Nephron (organoid): ENCODE measurements around the gene SACM1L.
"Not testable (repeated sequence)": the region's sequence is repeated elsewhere in the genome, so short reads cannot be mapped to it uniquely, and the experiment has no call there.

ENCODE experiments used
- H3K27ac Mint-ChIP-seq, 3 experiments: 2 replicates each; pipeline ENCODE4 v1.8.0; 2020; ENCODE audit warnings: mixed read lengths in 3 of 3, mild to moderate bottlenecking in 2 of 3, moderate library complexity in 1 of 3
- H3K27me3 Mint-ChIP-seq: 2 replicates; pipeline ENCODE4 v1.8.0; 2021; ENCODE audit warnings: low read depth, mild to moderate bottlenecking, moderate library complexity, mixed read lengths
- H3K36me3 Mint-ChIP-seq: 2 replicates; pipeline ENCODE4 v1.8.0; 2020; ENCODE audit warnings: low read depth, mixed read lengths
- H3K4me1 Mint-ChIP-seq: 2 replicates; pipeline ENCODE4 v1.8.0; 2020; ENCODE audit warnings: mixed read lengths
- H3K4me3 Mint-ChIP-seq, 3 experiments: 2 replicates each; pipeline ENCODE4 v1.8.0; 2020; ENCODE audit warnings: mild to moderate bottlenecking in 3 of 3, mixed read lengths in 3 of 3, moderate library complexity in 2 of 3
- H3K9me3 Mint-ChIP-seq: 2 replicates; pipeline ENCODE4 v1.8.0; 2020; ENCODE audit warnings: mixed read lengths
- CTCF ChIP-seq, 3 experiments: fragments of 200-600 bp; sonication (generic); IDR thresholded peaks; one replicate each; pipeline ENCODE4 v1.5.0; 2021; ENCODE audit warnings: antibody characterized with exemption in 3 of 3; ENCODE audit not compliant: unreplicated experiment in 3 of 3

SACM1L gene

GRCh38 chr3:45684327-45684892 is 4.8 kb upstream of the SACM1L start:
- H3K27ac Mint-ChIP-seq, result no peak overlapping the region
- no peak for TF ChIP-seq CTCF (IDR thresholded peaks at IDR 0.05; ENCODE audit: unreplicated experiment in 3 of 3)
- peaks cover 10% of the 10 kb centered on the region for H3K4me1 Mint-ChIP-seq
- peaks cover 10% of the 10 kb centered on the region for H3K27me3 Mint-ChIP-seq
- H3K4me3 Mint-ChIP-seq, result peak overlapping the region in 1 of 3 experiments; percentile 18
- peaks cover 11% of the 10 kb centered on the region for H3K36me3 Mint-ChIP-seq
- H3K9me3 Mint-ChIP-seq, result no peaks in the 10 kb centered on the region

DNA sequence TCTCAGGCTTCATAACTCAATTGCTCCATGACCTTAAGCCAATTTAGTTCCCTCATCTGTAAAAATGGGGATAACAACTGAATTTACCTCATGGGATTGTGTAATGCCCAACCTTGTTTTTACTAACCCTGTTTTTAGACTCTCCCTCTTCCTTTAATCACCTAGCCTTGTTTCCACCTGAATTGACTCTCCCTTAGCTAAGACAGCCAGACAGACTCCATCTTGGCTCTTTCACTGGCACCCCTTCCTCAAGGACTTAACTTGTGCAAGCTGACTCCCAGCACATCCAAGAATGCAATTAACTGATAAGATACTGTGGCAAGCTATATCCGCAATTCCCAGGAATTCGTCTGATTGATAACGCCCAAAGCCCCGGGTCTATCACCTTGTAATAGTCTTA is 3.5 kb upstream of the SACM1L start:
- H3K36me3 Mint-ChIP-seq, H3K27ac Mint-ChIP-seq, H3K9me3 Mint-ChIP-seq, H3K27me3 Mint-ChIP-seq, H3K4me3 Mint-ChIP-seq: not testable (repeated sequence)
- peaks cover 14% of the 10 kb centered on the region for H3K4me1 Mint-ChIP-seq

- H3K9me3 Mint-ChIP-seq, result no peaks in the 10 kb centered on the region
- peaks cover 10% of the 10 kb centered on the region for H3K27me3 Mint-ChIP-seq
- no peak for TF ChIP-seq CTCF (IDR thresholded peaks at IDR 0.05; ENCODE audit: unreplicated experiment in 3 of 3)
- no peak overlapping the region for H3K27ac Mint-ChIP-seq
- peaks cover 6% of the 10 kb centered on the region for H3K36me3 Mint-ChIP-seq
- peak overlapping the region; percentile 44 to 71 (median 69) for H3K4me3 Mint-ChIP-seq
- H3K4me1 Mint-ChIP-seq, result peaks cover 25% of the 10 kb centered on the region
Measured at GRCh38 chr3:45686850-45687249, 2.3 kb upstream of the SACM1L start.

- peaks cover 10% of the 10 kb centered on the region for H3K27me3 Mint-ChIP-seq
- peak overlapping the region; percentile 83 to 95 (median 90) for H3K4me3 Mint-ChIP-seq
- peak overlapping the region in 2 of 3 experiments; percentile 60 to 84 for H3K27ac Mint-ChIP-seq
- no peak for TF ChIP-seq CTCF (IDR thresholded peaks at IDR 0.05; ENCODE audit: unreplicated experiment in 3 of 3)
- H3K9me3 Mint-ChIP-seq, result no peaks in the 10 kb centered on the region
- peaks cover 33% of the 10 kb centered on the region for H3K4me1 Mint-ChIP-seq
- peaks cover 11% of the 10 kb centered on the region for H3K36me3 Mint-ChIP-seq
Measured at GRCh38 chr3:45687828-45688193, 1.4 kb upstream of the SACM1L start.

DNA sequence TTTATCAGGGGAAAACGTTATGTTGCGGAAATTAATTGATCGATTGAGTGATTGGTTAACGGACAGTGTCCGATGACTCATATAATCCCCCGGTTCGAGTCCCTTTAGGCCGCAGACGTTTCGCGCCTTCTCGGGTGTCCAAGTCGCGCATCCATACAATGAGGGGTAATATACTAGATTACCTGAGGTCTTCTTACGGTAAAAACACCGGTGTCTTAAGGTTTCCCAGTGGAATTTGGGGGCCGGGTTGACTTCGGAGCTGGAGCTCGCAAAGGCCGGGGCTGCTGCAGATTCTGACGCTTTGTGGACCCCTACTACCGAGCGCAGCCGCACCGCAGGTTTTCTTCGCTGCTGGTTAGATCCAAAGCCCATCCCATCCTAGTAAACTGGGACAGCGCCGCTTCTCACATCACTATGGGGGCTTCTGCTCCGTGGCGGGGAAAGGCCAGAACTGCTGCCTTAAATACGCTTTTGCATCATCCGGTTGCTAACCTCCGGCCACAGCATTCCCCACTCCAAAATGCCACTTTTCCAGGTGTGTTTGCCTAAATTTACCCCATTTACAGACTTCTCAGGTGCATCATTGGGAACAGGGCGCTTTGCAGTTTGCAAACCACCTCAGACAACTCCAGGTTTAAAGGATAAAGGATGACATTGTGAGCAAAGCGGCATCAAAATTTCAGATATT is 858 bp upstream of the SACM1L start:
- Mint-ChIP-seq H3K27ac (peak overlapping the region; percentile 60 to 93 (median 84)), H3K4me3 (peak overlapping the region; percentile 83 to 95 (median 90)), H3K36me3 (peaks cover 9% of the 10 kb centered on the region), H3K27me3 (peaks cover 10% of the 10 kb centered on the region), H3K9me3 (no peaks in the 10 kb centered on the region), H3K4me1 (peaks cover 34% of the 10 kb centered on the region)
- TF ChIP-seq CTCF (IDR thresholded peaks at IDR 0.05; ENCODE audit: unreplicated experiment in 3 of 3), result no peak

DNA sequence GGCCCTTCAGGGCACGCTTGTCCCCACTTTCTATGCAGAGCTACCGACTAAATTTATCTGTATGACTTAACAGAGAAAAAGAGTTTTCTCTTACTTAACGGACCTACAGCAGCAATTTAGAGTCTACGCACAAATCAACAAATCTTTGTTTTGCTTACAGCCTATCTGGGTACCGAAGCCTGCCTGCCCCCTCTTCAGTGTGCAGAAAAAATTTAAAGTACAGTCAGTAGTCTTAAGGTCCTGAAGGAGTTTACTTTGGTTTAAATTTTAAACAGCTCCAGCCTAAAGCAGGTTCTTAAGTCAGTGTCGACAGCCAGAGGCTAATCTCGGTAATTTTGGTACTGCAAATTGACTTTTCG is 570 bp downstream of the SACM1L start:
- TF ChIP-seq CTCF (IDR thresholded peaks at IDR 0.05; ENCODE audit: unreplicated experiment in 3 of 3), result no peak
- peak overlapping the region; percentile 60 to 93 (median 84) for H3K27ac Mint-ChIP-seq
- H3K27me3 Mint-ChIP-seq, result peaks cover 10% of the 10 kb centered on the region
- peaks cover 36% of the 10 kb centered on the region for H3K4me1 Mint-ChIP-seq
- no peaks in the 10 kb centered on the region for H3K9me3 Mint-ChIP-seq
- H3K36me3 Mint-ChIP-seq, result peaks cover 18% of the 10 kb centered on the region
- H3K4me3 Mint-ChIP-seq, result peak overlapping the region; percentile 83 to 95 (median 90)
